RWPE1 (cell line): Measurements from ENCODE around the gene KIZ.
A peak's percentile ranks its signal among the peaks of the same experiment; 100 is the strongest.

ENCODE experiments used
- CTCF ChIA-PET: fragments of 350-600 bp; sonication (Branson Sonifier 250); formaldehyde crosslinking; extraction: SDS; loops from one replicate; lab custom pipeline; 2021; lab: Yijun Ruan, JAX
- POLR2A ChIA-PET: fragments of 400-600 bp; formaldehyde crosslinking; extraction: SDS; loops from one replicate; lab custom pipeline; 2020; ENCODE audit warnings: antibody characterized with exemption; ENCODE audit not compliant: low non-redundant PET; lab: Yijun Ruan, JAX
- DNase-seq: peaks from one replicate; pipeline ENCODE4 v3.0.0; 2012; ENCODE audit warnings: low spot score
- H3K27ac ChIP-seq: fragments of 450-650 bp; 2 replicates; pipeline ENCODE4 v1.5.1; 2017
- TF ChIP-seq, protein P1 (sequence below): fragments of 450-650 bp; conservative IDR thresholded peaks from 2 replicates; pipeline ENCODE4 v1.5.1; 2017; ENCODE audit warnings: low read depth, mild to moderate bottlenecking

The KIZ gene

DNA sequence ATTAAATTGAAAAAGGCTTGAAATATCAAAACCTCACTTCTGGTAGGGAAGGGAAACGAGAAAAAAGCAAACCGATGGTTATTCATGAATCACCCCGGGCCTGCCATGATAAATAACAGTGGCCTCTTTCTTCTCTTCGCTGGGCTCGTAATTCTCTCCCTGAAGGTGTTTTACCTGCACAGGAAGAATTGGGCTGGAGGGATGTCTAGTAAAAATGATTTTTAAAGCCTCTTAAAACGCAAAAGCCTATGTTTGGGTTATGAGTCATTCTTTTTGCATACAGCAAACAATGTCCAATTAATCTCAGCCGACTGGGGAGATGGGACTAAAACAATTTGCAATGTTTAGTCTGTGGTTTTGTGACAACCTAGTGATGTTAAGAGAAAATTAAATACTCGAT is 36.5 kb upstream of the KIZ start:
- TF ChIP-seq, protein P1, sequence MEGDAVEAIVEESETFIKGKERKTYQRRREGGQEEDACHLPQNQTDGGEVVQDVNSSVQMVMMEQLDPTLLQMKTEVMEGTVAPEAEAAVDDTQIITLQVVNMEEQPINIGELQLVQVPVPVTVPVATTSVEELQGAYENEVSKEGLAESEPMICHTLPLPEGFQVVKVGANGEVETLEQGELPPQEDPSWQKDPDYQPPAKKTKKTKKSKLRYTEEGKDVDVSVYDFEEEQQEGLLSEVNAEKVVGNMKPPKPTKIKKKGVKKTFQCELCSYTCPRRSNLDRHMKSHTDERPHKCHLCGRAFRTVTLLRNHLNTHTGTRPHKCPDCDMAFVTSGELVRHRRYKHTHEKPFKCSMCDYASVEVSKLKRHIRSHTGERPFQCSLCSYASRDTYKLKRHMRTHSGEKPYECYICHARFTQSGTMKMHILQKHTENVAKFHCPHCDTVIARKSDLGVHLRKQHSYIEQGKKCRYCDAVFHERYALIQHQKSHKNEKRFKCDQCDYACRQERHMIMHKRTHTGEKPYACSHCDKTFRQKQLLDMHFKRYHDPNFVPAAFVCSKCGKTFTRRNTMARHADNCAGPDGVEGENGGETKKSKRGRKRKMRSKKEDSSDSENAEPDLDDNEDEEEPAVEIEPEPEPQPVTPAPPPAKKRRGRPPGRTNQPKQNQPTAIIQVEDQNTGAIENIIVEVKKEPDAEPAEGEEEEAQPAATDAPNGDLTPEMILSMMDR = no peak
- POLR2A ChIA-PET = no interaction called here

DNA sequence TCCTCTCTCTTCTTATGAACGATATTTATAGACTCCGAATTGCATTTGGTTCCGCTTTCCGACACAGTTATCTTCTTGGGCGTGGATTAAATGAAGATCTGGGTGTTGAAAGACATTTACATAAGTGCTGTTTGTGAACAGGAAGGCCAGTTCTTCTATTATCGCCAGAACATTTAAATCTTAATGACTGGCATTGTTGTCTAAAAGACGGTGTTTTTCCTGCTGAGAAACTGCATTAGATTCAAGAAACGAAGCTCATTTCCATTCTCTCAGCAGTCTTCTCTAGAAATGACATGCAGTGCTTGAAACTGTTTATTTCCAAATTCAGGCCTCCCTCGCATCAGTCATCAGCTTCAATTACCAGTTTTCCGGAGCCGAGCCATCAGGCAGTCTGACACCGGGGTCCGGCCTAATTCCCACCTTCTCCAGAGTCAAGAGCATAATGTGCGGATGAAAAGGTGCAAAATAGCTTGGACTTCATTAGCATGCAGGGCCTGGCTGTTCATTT is 35.7 kb upstream of the KIZ start:
- POLR2A ChIA-PET = no interaction called here

More for the DNA sequence above, 36.5 kb upstream of the KIZ start:
- DNase-seq = no peak
- CTCF ChIA-PET = no interaction called here
- no peak overlapping the region for H3K27ac ChIP-seq

DNA sequence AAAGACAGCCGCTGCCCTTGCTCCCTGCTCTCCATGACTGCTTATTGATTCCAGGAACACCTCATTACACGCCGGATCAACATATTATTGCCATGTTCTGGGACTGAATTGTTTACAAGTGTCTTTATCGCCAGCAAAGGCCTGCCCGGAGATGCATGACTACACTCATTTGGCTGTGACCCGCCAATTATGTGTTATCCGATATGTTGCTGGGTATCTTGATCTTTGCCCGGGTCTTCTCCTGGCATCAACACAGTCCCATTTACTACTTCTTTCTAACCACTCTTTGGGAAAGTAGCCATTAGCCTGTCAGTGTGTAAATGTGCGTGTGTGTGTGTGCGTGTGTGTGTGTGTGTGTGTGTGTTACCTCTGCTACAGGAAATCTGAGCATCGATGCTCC is 35.2 kb upstream of the KIZ start:
- CTCF ChIA-PET = interaction anchor here (0.7 kb wide), 1 partner anchor 380 kb away, joined by 3 read pairs; no protein-coding TSS in a partner anchor
- DNase-seq = no peak
- no peak overlapping the region for H3K27ac ChIP-seq
- TF ChIP-seq, protein P1 = no peak
- POLR2A ChIA-PET = interaction anchor here (0.7 kb wide), 1 partner anchor 9 kb away, joined by 3 read pairs; no protein-coding TSS in a partner anchor

More for the DNA sequence above, 35.7 kb upstream of the KIZ start:
- CTCF ChIA-PET = interaction anchor here (0.5 to 0.7 kb wide), 2 partner anchors 42 to 381 kb away, joined by 3 to 5 read pairs; no protein-coding TSS in a partner anchor
- TF ChIP-seq, protein P1 = no peak
- DNase-seq = no peak
- no peak overlapping the region for H3K27ac ChIP-seq

DNA sequence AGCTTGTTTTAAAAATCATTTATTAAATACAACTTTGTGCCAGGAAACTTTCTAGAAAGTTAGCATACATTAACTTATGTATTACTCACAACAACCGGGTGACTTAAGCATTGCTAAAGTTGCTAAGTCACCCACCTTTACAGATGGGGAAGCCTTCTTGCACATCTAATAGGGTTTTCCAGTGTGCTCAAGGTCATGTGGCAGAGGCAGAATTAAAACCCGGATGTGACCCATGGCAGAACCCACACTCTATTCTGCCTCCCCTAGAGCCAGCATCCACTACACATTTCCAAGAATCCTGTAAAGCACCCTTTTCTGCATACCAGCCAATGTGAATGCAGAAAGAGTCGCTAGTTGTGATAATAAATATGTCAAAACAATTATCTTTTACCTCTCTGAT is 33.1 kb upstream of the KIZ start:
- no peak overlapping the region for H3K27ac ChIP-seq
- ChIA-PET POLR2A (no interaction called here), CTCF (no interaction called here)
- TF ChIP-seq, protein P1 = no peak
- no peak for DNase-seq

DNA sequence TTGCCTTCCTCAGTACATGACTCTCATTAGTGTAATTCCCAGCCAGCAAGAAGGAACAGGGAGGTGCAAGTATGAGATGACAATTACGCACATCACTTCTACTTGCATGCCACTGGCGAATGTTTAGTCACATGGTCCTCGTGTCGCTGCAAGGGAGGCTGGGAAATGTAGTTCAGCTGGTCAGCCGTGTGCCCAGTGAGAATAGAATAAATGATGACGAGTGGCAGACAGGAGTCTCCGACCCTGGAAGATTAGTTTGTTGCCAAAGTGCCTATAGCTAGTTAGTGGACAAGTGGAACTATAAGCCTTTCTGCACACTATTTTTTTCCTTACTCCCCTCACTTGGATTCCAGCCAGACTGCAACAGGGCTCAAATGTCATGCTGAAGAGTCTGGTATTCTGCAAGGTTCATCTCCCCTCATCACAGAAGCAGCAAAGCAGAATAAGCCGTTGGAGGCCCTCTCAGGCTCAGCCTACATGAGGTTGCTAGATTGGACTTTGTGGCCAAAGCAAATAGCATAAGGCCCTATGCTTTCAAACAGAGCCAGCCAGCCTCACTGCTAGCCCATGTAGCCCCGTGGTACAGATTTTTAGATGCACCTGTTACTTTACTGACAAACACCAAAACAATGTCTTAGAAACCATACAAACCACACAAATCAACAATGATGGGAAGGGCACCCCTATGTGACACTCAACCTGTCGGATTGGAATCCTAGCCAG is 29.4 kb upstream of the KIZ start:
- ChIA-PET POLR2A (no interaction called here), CTCF (no interaction called here)
- no peak for DNase-seq
- H3K27ac ChIP-seq = no peak overlapping the region
- TF ChIP-seq, protein P1 = no peak

DNA sequence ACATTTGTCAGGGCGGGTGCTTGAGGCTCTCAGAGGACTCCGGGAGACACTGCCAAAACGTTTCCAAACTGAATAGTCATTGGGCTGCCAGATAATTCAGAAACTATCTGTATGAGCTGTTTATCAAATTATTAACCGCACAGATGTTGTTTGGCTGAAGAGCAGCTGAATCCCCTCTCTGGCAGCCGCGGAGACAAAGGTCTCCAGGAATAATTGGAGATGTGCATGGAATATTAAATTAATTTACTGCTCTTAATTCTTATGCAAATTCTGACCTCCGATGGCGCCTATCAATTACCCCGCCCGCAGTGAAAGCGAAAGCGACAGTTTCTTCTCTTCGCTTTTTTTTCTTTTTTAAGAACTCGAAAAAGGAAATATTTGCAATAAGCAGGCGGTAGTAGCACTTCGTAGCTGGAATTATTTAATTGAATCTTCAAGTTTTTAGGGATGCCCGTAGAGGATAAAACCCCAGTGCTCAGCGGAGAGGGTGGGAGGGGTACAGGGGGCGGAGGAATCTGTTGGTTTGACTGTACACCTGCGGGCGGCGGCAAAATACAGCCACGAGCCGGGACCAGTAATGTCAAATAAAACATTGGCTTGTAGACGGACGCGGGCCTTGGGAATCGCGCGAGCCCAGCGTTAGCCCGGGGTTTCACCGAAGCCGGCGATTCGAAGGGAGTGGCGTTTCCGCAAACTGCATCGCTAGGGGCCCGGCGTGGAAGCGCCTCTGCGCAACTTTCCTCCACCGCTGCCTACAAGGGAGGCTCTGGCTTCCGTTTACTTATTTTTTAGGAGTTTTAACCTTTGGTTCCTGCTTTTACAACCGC is 25.9 kb upstream of the KIZ start:
- peak; percentile 57 for DNase-seq
- CTCF ChIA-PET = interaction anchor here (0.7 to 1.0 kb wide), 2 partner anchors 12 to 136 kb away, joined by 3 read pairs; no protein-coding TSS in a partner anchor
- H3K27ac ChIP-seq = no peak overlapping the region
- POLR2A ChIA-PET = interaction anchor here (0.5 kb wide), 1 partner anchor 9 kb away, joined by 3 read pairs; no protein-coding TSS in a partner anchor
- TF ChIP-seq, protein P1 = no peak
